Mesenchymal stem cell (in vitro differentiated cells and primary cell): Measurements from ENCODE around the gene GANC. TPM values are rescaled to one million over a fixed set of nuclear protein-coding genes. Genes with fewer than 3 reads are reported as not detected.

Experiments used
- DNase-seq: peaks from one replicate; pipeline ENCODE4 v3.0.0-alpha.2; 2013
- H2AFZ ChIP-seq: one replicate; pipeline ENCODE4 v1.6.1; 2013; ENCODE audit warnings: low read depth, mild to moderate bottlenecking, control low read depth, inconsistent platforms, low read length, moderate library complexity
- H2AK5ac ChIP-seq: 2 replicates; pipeline ENCODE4 v1.6.1; 2013; ENCODE audit warnings: low read length, moderate library complexity, mild to moderate bottlenecking, inconsistent platforms; ENCODE audit not compliant: severe bottlenecking
- H2BK120ac ChIP-seq: one replicate; pipeline ENCODE4 v1.6.1; 2013; ENCODE audit warnings: low read depth, mild to moderate bottlenecking, inconsistent platforms, low read length, moderate library complexity
- H2BK12ac ChIP-seq, 2 experiments: one replicate each; pipeline ENCODE4 v1.6.1; 2013; ENCODE audit warnings: inconsistent platforms in 2 of 2, low read length in 2 of 2, mild to moderate bottlenecking in 2 of 2, moderate library complexity in 2 of 2, control low read depth in 1 of 2
- H2BK15ac ChIP-seq: one replicate; pipeline ENCODE4 v1.6.1; 2013; ENCODE audit warnings: mild to moderate bottlenecking, low read depth, inconsistent platforms; ENCODE audit not compliant: poor library complexity, severe bottlenecking
- H2BK5ac ChIP-seq: 2 replicates; pipeline ENCODE4 v1.6.1; 2013; ENCODE audit warnings: low read depth, mild to moderate bottlenecking, low read length, control low read depth, inconsistent platforms; ENCODE audit not compliant: poor library complexity, severe bottlenecking
- H3K14ac ChIP-seq, 2 experiments: one replicate each; pipeline ENCODE4 v1.6.1; 2013; ENCODE audit warnings: inconsistent platforms in 2 of 2, low read length in 2 of 2, control low read depth in 1 of 2, mild to moderate bottlenecking in 1 of 2, moderate library complexity in 1 of 2
- H3K18ac ChIP-seq, 2 experiments: one replicate each; pipeline ENCODE4 v1.6.1; 2013; ENCODE audit warnings: inconsistent platforms in 2 of 2, low read length in 2 of 2, control low read depth in 1 of 2, low read depth in 1 of 2, mild to moderate bottlenecking in 1 of 2
- H3K23ac ChIP-seq, 2 experiments: one replicate each; pipeline ENCODE4 v1.6.1; 2013; ENCODE audit warnings: inconsistent platforms in 2 of 2, low read length in 2 of 2, mild to moderate bottlenecking in 2 of 2, moderate library complexity in 2 of 2, control low read depth in 1 of 2
- H3K27ac ChIP-seq: 2 replicates; pipeline ENCODE4 v1.5.1; 2013; ENCODE audit warnings: mild to moderate bottlenecking, moderate library complexity, low read length, control low read depth, inconsistent platforms; ENCODE audit not compliant: poor library complexity, severe bottlenecking
- H3K27me3 ChIP-seq, 2 experiments: 2 replicates each; pipeline versions ENCODE4 v1.6.1 to v1.7.0; 2013; ENCODE audit warnings: low read length in 2 of 2, mild to moderate bottlenecking in 2 of 2, moderate library complexity in 2 of 2, control low read depth in 1 of 2, inconsistent platforms in 1 of 2; ENCODE audit not compliant: control insufficient read depth in 1 of 2, insufficient read depth in 1 of 2
- H3K36me3 ChIP-seq, 2 experiments: 2 replicates each; pipeline versions ENCODE4 v1.6.1 to v1.7.0; 2013; ENCODE audit warnings: low read length in 2 of 2, control low read depth in 1 of 2, inconsistent platforms in 1 of 2, low read depth in 1 of 2, mild to moderate bottlenecking in 1 of 2; ENCODE audit not compliant: insufficient read depth in 2 of 2, control insufficient read depth in 1 of 2
- H3K4ac ChIP-seq, 2 experiments: one replicate each; pipeline ENCODE4 v1.6.1; 2013; ENCODE audit warnings: inconsistent platforms in 2 of 2, low read length in 2 of 2, mild to moderate bottlenecking in 2 of 2, moderate library complexity in 2 of 2, control low read depth in 1 of 2, low read depth in 1 of 2
- H3K4me1 ChIP-seq: 2 replicates; pipeline ENCODE4 v1.6.1; 2013; ENCODE audit warnings: low read depth, low read length, control low read depth; ENCODE audit not compliant: control insufficient read depth, insufficient read depth
- H3K4me2 ChIP-seq: 2 replicates; pipeline ENCODE4 v1.6.1; 2013; ENCODE audit warnings: low read length, mild to moderate bottlenecking, inconsistent platforms; ENCODE audit not compliant: poor library complexity, severe bottlenecking
- H3K4me3 ChIP-seq, 2 experiments: 2 replicates each; pipeline versions ENCODE4 v1.5.1 to v1.7.0; 2013; ENCODE audit warnings: low read length in 2 of 2, mild to moderate bottlenecking in 2 of 2, control low read depth in 1 of 2, low read depth in 1 of 2; ENCODE audit not compliant: insufficient read depth in 1 of 2
- H3K79me1 ChIP-seq: replicated peaks from 2 replicates; pipeline ENCODE4 v1.6.1; 2013; ENCODE audit warnings: mild to moderate bottlenecking, control low read depth, low read length, inconsistent platforms; ENCODE audit not compliant: poor library complexity, severe bottlenecking
- H3K9ac ChIP-seq: 2 replicates; pipeline ENCODE4 v1.7.0; 2013; ENCODE audit warnings: mild to moderate bottlenecking, low read length, moderate library complexity
- H3K9me3 ChIP-seq: 2 replicates; pipeline ENCODE4 v1.7.0; 2013; ENCODE audit warnings: mild to moderate bottlenecking, low read length; ENCODE audit not compliant: control insufficient read depth
- H4K8ac ChIP-seq: one replicate; pipeline ENCODE4 v1.6.1; 2013; ENCODE audit warnings: inconsistent platforms, mild to moderate bottlenecking, low read length, moderate library complexity
- H4K91ac ChIP-seq: one replicate; pipeline ENCODE4 v1.6.1; 2013; ENCODE audit warnings: mild to moderate bottlenecking, low read length, inconsistent platforms
- WGBS: methylation state at CpG from one replicate; pipeline ENCODE4 v1.1.7; 2013; ENCODE audit warnings: mixed read lengths; 5-methylcytosine and 5-hydroxymethylcytosine counted together
- polyA plus RNA-seq, 2 experiments: library from polyadenylated mRNA; stranded (reverse); fragments of 200-250 nt; gene quantifications; one replicate each; pipeline ENCODE4 v1.2.3, GENCODE V29; 2013

The GANC gene, protein sequence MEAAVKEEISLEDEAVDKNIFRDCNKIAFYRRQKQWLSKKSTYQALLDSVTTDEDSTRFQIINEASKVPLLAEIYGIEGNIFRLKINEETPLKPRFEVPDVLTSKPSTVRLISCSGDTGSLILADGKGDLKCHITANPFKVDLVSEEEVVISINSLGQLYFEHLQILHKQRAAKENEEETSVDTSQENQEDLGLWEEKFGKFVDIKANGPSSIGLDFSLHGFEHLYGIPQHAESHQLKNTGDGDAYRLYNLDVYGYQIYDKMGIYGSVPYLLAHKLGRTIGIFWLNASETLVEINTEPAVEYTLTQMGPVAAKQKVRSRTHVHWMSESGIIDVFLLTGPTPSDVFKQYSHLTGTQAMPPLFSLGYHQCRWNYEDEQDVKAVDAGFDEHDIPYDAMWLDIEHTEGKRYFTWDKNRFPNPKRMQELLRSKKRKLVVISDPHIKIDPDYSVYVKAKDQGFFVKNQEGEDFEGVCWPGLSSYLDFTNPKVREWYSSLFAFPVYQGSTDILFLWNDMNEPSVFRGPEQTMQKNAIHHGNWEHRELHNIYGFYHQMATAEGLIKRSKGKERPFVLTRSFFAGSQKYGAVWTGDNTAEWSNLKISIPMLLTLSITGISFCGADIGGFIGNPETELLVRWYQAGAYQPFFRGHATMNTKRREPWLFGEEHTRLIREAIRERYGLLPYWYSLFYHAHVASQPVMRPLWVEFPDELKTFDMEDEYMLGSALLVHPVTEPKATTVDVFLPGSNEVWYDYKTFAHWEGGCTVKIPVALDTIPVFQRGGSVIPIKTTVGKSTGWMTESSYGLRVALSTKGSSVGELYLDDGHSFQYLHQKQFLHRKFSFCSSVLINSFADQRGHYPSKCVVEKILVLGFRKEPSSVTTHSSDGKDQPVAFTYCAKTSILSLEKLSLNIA (N-terminal part only)
- polyA plus RNA-seq (2013, experiment 1 of 2): 6.7 TPM
- polyA plus RNA-seq (2013, experiment 2 of 2): 7.2 TPM

DNA sequence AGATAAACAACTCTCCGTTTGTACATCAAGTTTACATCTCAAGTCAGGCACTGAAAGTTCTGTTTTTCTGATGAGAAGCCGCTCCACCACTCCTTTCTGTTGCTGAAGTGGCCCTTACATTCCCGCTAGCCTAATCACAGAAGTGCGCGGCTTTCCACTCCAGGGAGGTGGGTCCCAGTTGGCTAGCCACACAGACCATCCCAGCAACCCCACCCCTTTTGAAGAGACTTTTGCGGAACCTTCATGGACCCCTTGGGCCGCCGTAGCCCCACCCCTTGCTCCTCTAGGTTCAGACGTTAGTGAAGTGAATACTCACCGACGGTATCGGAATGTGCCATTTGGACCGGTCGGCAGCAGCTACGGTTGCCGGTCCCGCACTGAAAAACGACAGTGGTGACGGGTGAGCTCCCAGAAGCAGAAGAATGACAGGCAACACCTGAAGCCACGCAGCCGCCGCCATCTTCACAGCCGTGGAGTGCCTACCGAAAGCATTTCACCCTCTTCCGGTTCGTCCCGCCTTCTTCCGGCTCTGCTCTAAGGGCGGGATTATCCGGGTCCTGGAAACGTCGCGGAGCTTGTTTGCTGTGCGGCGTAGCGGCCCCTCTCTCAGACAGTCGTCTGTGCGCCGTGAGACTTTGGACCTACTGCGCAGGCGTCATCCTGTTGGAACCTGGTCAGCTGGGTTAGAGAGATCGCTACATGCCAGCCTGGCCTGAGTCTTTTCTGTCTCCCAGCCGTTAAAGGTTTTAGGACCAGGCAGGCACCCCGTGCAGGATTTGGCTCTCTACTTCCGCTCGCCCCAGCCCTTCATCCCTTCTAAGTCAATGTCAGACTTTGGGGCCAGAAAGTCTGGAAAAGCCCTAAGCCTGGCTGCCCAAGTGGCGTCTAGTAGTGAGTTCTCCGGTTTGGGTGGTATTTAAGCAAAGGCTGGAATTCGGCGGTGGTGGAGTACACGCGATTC, at the start of gene GANC, which contains the start of gene TMEM87A:
GANC (plus strand) TSS at position 263 of the 961 bp plus-strand sequence. CDS start 1,281 bp downstream, outside the sequence.
TMEM87A (minus strand) TSS at position 495 of the 961 bp plus-strand sequence; CDS start at position 460, 35 bp downstream.
- peaks cover 3% of the 10 kb centered on the region for H3K4me1 ChIP-seq
- peak within 1 kb of the TSS; percentile 87 for H2BK5ac ChIP-seq
- no peaks in the 10 kb centered on the region for H3K9me3 ChIP-seq
- peak within 1 kb of the TSS in 1 of 2 experiments; percentile 6 for H3K23ac ChIP-seq
- H3K9ac ChIP-seq: peak within 1 kb of the TSS; percentile 99
- peak within 1 kb of the TSS; percentile 20 for H2AFZ ChIP-seq
- no peak within 1 kb of the TSS for H2BK12ac ChIP-seq
- H3K27ac ChIP-seq: peak within 1 kb of the TSS; percentile 96
- H3K14ac ChIP-seq: peak within 1 kb of the TSS in 1 of 2 experiments; percentile 97
- H3K4ac ChIP-seq: peak within 1 kb of the TSS; percentile 39 to 82
- peak within 1 kb of the TSS; percentile 80 to 95 for H3K4me3 ChIP-seq
- 1% methylated on average over 52 of the region's 52 CpGs for WGBS
- H4K8ac ChIP-seq: peak within 1 kb of the TSS; percentile 95
- peak; percentile 99 for DNase-seq
- H2AK5ac ChIP-seq: peak within 1 kb of the TSS; percentile 24
- peaks cover 3 to 25% of the 10 kb centered on the region in 2 experiments for H3K36me3 ChIP-seq
- peak within 1 kb of the TSS; percentile 71 for H2BK120ac ChIP-seq
- peak within 1 kb of the TSS; percentile 81 for H3K4me2 ChIP-seq
- H3K27me3 ChIP-seq: no peaks in the 10 kb centered on the region
- H4K91ac ChIP-seq: peak within 1 kb of the TSS; percentile 99
- peak within 1 kb of the TSS; percentile 97 to 99 for H3K18ac ChIP-seq
- peak within 1 kb of the TSS; percentile 60 for H2BK15ac ChIP-seq
- H3K79me1 ChIP-seq: peaks cover 9% of the 10 kb centered on the region

DNA sequence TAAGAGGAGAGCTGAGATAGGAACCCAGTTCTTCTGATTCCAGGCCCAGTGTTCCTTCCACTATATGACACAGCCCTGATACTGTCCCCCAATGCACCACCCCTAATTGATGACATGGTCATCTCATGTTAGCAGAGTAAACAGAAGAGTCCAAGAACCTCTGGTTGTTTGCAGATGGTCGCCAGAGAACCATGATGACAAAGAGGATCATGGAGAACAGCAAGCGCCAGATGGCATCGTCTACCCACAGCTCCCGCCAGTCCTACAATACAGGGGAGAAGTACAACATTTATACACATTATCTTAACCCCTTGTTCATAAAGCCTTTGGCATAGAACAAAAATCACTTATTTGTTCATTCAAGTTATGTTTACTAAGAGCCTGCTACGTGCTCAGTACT, 46.4 kb upstream of the GANC start:
- no peak for DNase-seq
- H2AFZ ChIP-seq: no peak overlapping the region
- no peak overlapping the region for H2BK12ac ChIP-seq
- no peaks in the 10 kb centered on the region for H3K4me1 ChIP-seq
- H2AK5ac ChIP-seq: no peak overlapping the region
- H4K91ac ChIP-seq: no peak overlapping the region
- no peak overlapping the region for H3K4me2 ChIP-seq
- WGBS: 99% methylated on average over 5 of the region's 5 CpGs
- peaks cover 16% of the 10 kb centered on the region for H3K79me1 ChIP-seq
- no peak overlapping the region for H3K23ac ChIP-seq
- H3K4me3 ChIP-seq: no peak overlapping the region
- no peak overlapping the region for H3K18ac ChIP-seq
- no peak overlapping the region for H3K9ac ChIP-seq
- H3K9me3 ChIP-seq: no peaks in the 10 kb centered on the region
- H2BK15ac ChIP-seq: no peak overlapping the region
- H2BK5ac ChIP-seq: no peak overlapping the region
- no peak overlapping the region for H3K14ac ChIP-seq
- H3K27ac ChIP-seq: no peak overlapping the region
- H3K4ac ChIP-seq: no peak overlapping the region
- no peaks in the 10 kb centered on the region for H3K27me3 ChIP-seq
- no peak overlapping the region for H4K8ac ChIP-seq
- H3K36me3 ChIP-seq: peaks cover 33 to 98% of the 10 kb centered on the region in 2 experiments
- H2BK120ac ChIP-seq: no peak overlapping the region

DNA sequence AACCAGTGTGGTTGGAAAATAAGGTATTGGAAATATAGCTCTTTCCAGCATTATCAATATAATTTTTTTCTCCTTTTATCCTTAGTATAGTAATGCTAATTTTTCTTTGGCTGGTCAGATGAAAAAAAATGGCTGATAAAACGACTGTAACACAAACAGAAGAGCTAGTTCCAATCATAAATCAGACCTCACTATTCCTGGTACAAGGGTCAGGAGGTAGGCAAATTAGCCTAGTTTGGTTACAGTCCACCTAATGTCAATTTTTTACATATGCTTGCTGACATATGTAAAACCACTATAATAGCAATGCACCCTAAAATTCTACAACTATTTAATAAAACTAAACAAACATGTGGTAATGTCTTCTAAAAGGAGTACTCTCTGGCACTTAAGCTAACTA, 45.0 kb upstream of the GANC start:
- peaks cover 23 to 98% of the 10 kb centered on the region in 2 experiments for H3K36me3 ChIP-seq
- no peak overlapping the region for H2AFZ ChIP-seq
- DNase-seq: no peak
- no peak overlapping the region for H3K14ac ChIP-seq
- no peak overlapping the region for H2AK5ac ChIP-seq
- no CpG with 5 or more reads among the region's 1 CpG for WGBS
- no peak overlapping the region for H3K4ac ChIP-seq
- H3K79me1 ChIP-seq: peaks cover 15% of the 10 kb centered on the region
- H3K4me1 ChIP-seq: no peaks in the 10 kb centered on the region
- H4K91ac ChIP-seq: no peak overlapping the region
- H3K9ac ChIP-seq: no peak overlapping the region
- no peak overlapping the region for H3K4me3 ChIP-seq
- H3K18ac ChIP-seq: no peak overlapping the region
- no peak overlapping the region for H3K4me2 ChIP-seq
- H3K27me3 ChIP-seq: no peaks in the 10 kb centered on the region
- no peaks in the 10 kb centered on the region for H3K9me3 ChIP-seq
- H3K23ac ChIP-seq: no peak overlapping the region
- no peak overlapping the region for H2BK120ac ChIP-seq
- no peak overlapping the region for H2BK12ac ChIP-seq
- H3K27ac ChIP-seq: no peak overlapping the region
- no peak overlapping the region for H4K8ac ChIP-seq
- no peak overlapping the region for H2BK15ac ChIP-seq
- no peak overlapping the region for H2BK5ac ChIP-seq
